OCI-LY7 (cell line): ENCODE data around the gene HOXA10. TPM values are rescaled to one million over a fixed set of nuclear protein-coding genes. Genes with fewer than 3 reads are reported as not detected.
A peak's percentile ranks its signal among the peaks of the same experiment; 100 is the strongest.

Experiments
- BruUV-seq: library from RNA; stranded (reverse); fragments of 400-500 nt; replicated peaks from 2 replicates; lab custom pipeline; 2021; lab: Mats Ljungman, UMichigan
- CTCF ChIA-PET: fragments of 300-600 bp; sonication (Branson Sonifier 250); formaldehyde crosslinking; loops from one replicate; lab custom pipeline; 2022; ENCODE audit warnings: antibody characterized with exemption; ENCODE audit not compliant: unreplicated experiment; lab: Charles Lee
- POLR2A ChIA-PET: fragments of 300-600 bp; sonication (Branson Sonifier 250); formaldehyde crosslinking; loops from one replicate; lab custom pipeline; 2022; ENCODE audit warnings: antibody characterized with exemption; lab: Charles Lee
- DNase-seq: peaks from one replicate; pipeline ENCODE4 v3.0.0-alpha.2; 2015; ENCODE audit warnings: low spot score
- H2AFZ ChIP-seq: fragments of 200-600 bp; sonication (generic), shearing (Covaris generic); 2 replicates; pipeline ENCODE4 v1.6.1; 2014; ENCODE audit warnings: mild to moderate bottlenecking, antibody characterized with exemption, low read length, moderate library complexity
- H3K27ac ChIP-seq: fragments of 200-600 bp; sonication (generic); 2 replicates; pipeline ENCODE4 v1.5.1; 2014; ENCODE audit warnings: mixed run types, low read depth, mild to moderate bottlenecking, moderate library complexity, low read length, inconsistent platforms; ENCODE audit not compliant: poor library complexity, severe bottlenecking
- H3K36me3 ChIP-seq: fragments of 200-600 bp; sonication (generic); 2 replicates; pipeline ENCODE4 v1.6.1; 2014; ENCODE audit warnings: mild to moderate bottlenecking, antibody characterized with exemption, low read length, moderate library complexity, mixed read lengths; ENCODE audit not compliant: insufficient read depth
- H3K4me1 ChIP-seq: fragments of 200-600 bp; sonication (generic); 2 replicates; pipeline ENCODE4 v1.5.1; 2014; ENCODE audit warnings: mild to moderate bottlenecking, low read length; ENCODE audit not compliant: insufficient read depth, poor library complexity, severe bottlenecking
- H3K4me2 ChIP-seq: fragments of 200-600 bp; sonication (generic); 2 replicates; pipeline ENCODE4 v1.6.1; 2014; ENCODE audit warnings: mild to moderate bottlenecking, low read length
- H3K4me3 ChIP-seq: fragments of 200-600 bp; sonication (generic); 2 replicates; pipeline ENCODE4 v1.5.1; 2014; ENCODE audit warnings: mild to moderate bottlenecking, low read depth, low read length; ENCODE audit not compliant: poor library complexity, severe bottlenecking
- H3K79me2 ChIP-seq: fragments of 200-600 bp; sonication (generic); 2 replicates; pipeline ENCODE4 v1.6.1; 2016; ENCODE audit warnings: low read depth, mild to moderate bottlenecking, low read length, moderate library complexity, mixed read lengths; ENCODE audit not compliant: insufficient read depth
- H3K9me2 ChIP-seq: fragments of 200-600 bp; sonication (generic); 2 replicates; pipeline ENCODE4 v1.6.1; 2016; ENCODE audit warnings: mild to moderate bottlenecking, low read length, mixed read lengths; ENCODE audit not compliant: insufficient read depth
- H3K9me3 ChIP-seq: fragments of 200-600 bp; sonication (generic); 2 replicates; pipeline ENCODE4 v1.6.1; 2014; ENCODE audit warnings: mild to moderate bottlenecking, mixed run types, low read length, mixed read lengths
- H4K20me1 ChIP-seq: fragments of 200-600 bp; sonication (generic); 2 replicates; pipeline ENCODE4 v1.6.1; 2014; ENCODE audit warnings: mild to moderate bottlenecking, antibody characterized with exemption, low read length, moderate library complexity, mixed read lengths; ENCODE audit not compliant: insufficient read depth
- EZH2phosphoT487 ChIP-seq: fragments of 200-600 bp; sonication (generic); IDR thresholded peaks from 2 replicates; pipeline ENCODE4 v1.6.1; 2018; ENCODE audit warnings: low read depth, borderline replicate concordance, mild to moderate bottlenecking, mixed run types, antibody characterized with exemption, low read length, moderate library complexity, mixed read lengths
- intact Hi-C: fragments of 100-400 bp; cut with micrococcal nuclease; formaldehyde crosslinking; loops from one replicate; pipeline ENCODE4 v1.10.0; 2022; ENCODE audit not compliant: unreplicated experiment
- total RNA-seq, 2 experiments: library from RNA; depleted of rRNA in 1 of 2; stranded (reverse); fragments of >200 nt in 1 of 2; shearing (Covaris generic) in 1 of 2; gene quantifications; 2 replicates each; pipeline ENCODE4 v1.2.3, GENCODE V29; 2014 to 2022
- TF ChIP-seq, protein P1 (sequence below): fragments of 200-600 bp; sonication (generic); conservative IDR thresholded peaks from 2 replicates; pipeline ENCODE4 v1.5.1; 2014; ENCODE audit warnings: mild to moderate bottlenecking, antibody characterized with exemption, low read length, moderate library complexity, mixed read lengths

HOXA10 gene
- total RNA-seq, 2 experiments from 2014 or later, result not detected

DNA sequence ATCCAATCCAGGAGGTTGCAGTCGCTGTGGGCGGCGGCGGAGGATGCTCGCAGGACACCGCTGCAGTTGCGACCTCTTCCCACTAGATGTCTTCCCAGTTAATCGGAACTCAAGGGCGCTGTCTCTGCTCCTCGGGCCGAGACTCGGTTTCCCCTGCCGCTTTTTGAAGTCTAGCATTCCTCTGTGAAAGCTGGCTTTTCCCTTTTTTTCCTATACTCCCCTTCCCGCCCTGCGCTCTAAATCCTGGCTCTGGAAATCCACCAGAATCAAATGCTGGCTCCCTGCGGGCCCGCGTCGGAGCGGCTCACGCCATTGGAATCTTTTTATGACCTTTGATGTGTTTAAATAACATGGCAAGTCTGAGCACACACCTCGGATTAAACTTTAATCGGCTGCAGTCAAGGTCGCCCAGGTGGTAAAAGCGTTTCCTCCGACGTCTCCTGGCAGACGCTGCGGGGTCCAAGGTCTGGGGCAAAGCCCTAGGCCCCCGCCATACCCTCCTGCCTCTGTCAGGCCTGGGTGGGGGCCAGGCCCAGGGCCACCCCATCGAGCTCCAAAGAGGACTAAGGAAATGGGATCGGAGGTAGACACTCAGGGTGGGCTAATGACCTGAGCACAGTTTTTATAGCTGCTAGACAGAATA, 36.4 kb upstream of the HOXA10 start:
- no peaks in the 10 kb centered on the region for H3K36me3 ChIP-seq
- CTCF ChIA-PET, result no interaction called here
- H3K79me2 ChIP-seq, result no peaks in the 10 kb centered on the region
- POLR2A ChIA-PET, result interaction anchor here (0.6 to 1.3 kb wide), 3 partner anchors 12 to 244 kb away, joined by 3 to 6 read pairs (median 3); no protein-coding TSS in a partner anchor
- no TSS peak for BruUV-seq
- H3K4me2 ChIP-seq, result no peak overlapping the region
- DNase-seq, result peak; percentile 31
- H3K4me1 ChIP-seq, result no peaks in the 10 kb centered on the region
- no peaks in the 10 kb centered on the region for H4K20me1 ChIP-seq
- no peaks in the 10 kb centered on the region for H3K9me3 ChIP-seq
- TF ChIP-seq, protein P1, sequence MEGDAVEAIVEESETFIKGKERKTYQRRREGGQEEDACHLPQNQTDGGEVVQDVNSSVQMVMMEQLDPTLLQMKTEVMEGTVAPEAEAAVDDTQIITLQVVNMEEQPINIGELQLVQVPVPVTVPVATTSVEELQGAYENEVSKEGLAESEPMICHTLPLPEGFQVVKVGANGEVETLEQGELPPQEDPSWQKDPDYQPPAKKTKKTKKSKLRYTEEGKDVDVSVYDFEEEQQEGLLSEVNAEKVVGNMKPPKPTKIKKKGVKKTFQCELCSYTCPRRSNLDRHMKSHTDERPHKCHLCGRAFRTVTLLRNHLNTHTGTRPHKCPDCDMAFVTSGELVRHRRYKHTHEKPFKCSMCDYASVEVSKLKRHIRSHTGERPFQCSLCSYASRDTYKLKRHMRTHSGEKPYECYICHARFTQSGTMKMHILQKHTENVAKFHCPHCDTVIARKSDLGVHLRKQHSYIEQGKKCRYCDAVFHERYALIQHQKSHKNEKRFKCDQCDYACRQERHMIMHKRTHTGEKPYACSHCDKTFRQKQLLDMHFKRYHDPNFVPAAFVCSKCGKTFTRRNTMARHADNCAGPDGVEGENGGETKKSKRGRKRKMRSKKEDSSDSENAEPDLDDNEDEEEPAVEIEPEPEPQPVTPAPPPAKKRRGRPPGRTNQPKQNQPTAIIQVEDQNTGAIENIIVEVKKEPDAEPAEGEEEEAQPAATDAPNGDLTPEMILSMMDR, result peak; percentile 71
- no peak for TF ChIP-seq EZH2phosphoT487
- no peak overlapping the region for H3K4me3 ChIP-seq
- H3K9me2 ChIP-seq, result no peaks in the 10 kb centered on the region
- no peak overlapping the region for H2AFZ ChIP-seq
- intact Hi-C loops, result no loop called here
- H3K27ac ChIP-seq, result no peak overlapping the region

- BruUV-seq, result no TSS peak
- CTCF ChIA-PET, result no interaction called here
Observed at GRCh38 chr7:27209933-27210440, 35.9 kb upstream of the HOXA10 start.

More at GRCh38 chr7:27209933-27210440, 35.9 kb upstream of the HOXA10 start:
- no peaks in the 10 kb centered on the region for H3K9me3 ChIP-seq
- POLR2A ChIA-PET, result interaction anchor here (0.6 to 1.3 kb wide), 3 partner anchors 13 to 243 kb away, joined by 3 to 6 read pairs (median 3); no protein-coding TSS in a partner anchor
- H3K79me2 ChIP-seq, result no peaks in the 10 kb centered on the region
- intact Hi-C loops, result no loop called here
- no peaks in the 10 kb centered on the region for H3K4me1 ChIP-seq
- H3K27ac ChIP-seq, result no peak overlapping the region
- no peak overlapping the region for H2AFZ ChIP-seq
- no peaks in the 10 kb centered on the region for H3K36me3 ChIP-seq
- DNase-seq, result no peak
- no peaks in the 10 kb centered on the region for H3K9me2 ChIP-seq
- H3K4me3 ChIP-seq, result no peak overlapping the region
- no peak overlapping the region for H3K4me2 ChIP-seq
- H4K20me1 ChIP-seq, result no peaks in the 10 kb centered on the region
- TF ChIP-seq, protein P1, result no peak
- no peak for TF ChIP-seq EZH2phosphoT487
